Right lobe of liver (tissue), 6 donors: ENCODE results near the gene SIRT1. TPM values are rescaled to one million over a fixed set of nuclear protein-coding genes. Genes with fewer than 3 reads are reported as not detected.

Experiments
- ATAC-seq, 4 donors: fragments of 200-7000 bp; cut with Tn5 transposase; one replicate each; pipeline ENCODE4 v1.9.1; 2020; ENCODE audit warnings: mild to moderate bottlenecking in 4 of 4, moderate library complexity in 4 of 4
- DNase-seq, 3 donors: peaks; one replicate each; pipeline ENCODE4 v3.0.0-alpha.2; 2020
- H3K27ac ChIP-seq, 3 donors: fragments of 200-600 bp; one replicate each; pipeline ENCODE4 v1.8.0; 2022
- H3K27me3 ChIP-seq, 2 donors: fragments of 200-600 bp; one replicate each; pipeline ENCODE4 v1.8.0; 2022
- H3K36me3 ChIP-seq, 4 donors: fragments of 200-600 bp; sonication (generic) in 1 of 4; one replicate each; pipeline versions ENCODE4 v1.5.1 to v1.8.0; 2017 to 2022; ENCODE audit warnings: control low read depth in 1 of 4
- H3K4me1 ChIP-seq, 4 donors: fragments of 200-600 bp; sonication (generic) in 1 of 4; one replicate each; pipeline versions ENCODE4 v1.5.1 to v1.8.0; 2017 to 2022; ENCODE audit warnings: control low read depth in 1 of 4
- H3K4me3 ChIP-seq, 3 donors: fragments of 200-600 bp; one replicate each; pipeline ENCODE4 v1.8.0; 2022
- H3K9me3 ChIP-seq, 4 donors: fragments of 200-600 bp; sonication (generic) in 1 of 4; one replicate each; pipeline versions ENCODE4 v1.5.1 to v1.8.0; 2017 to 2022; ENCODE audit warnings: control low read depth in 1 of 4
- CTCF ChIP-seq, 4 donors: fragments of 200-600 bp in 3 of 4; fragments of 450-650 bp in 1 of 4; IDR thresholded peaks; one replicate each; pipeline versions ENCODE4 v1.5.1 to v1.8.0; 2016 to 2022; ENCODE audit warnings: antibody characterized with exemption in 4 of 4, mild to moderate bottlenecking in 2 of 4
- POLR2A ChIP-seq: fragments of 450-650 bp; IDR thresholded peaks from one replicate; pipeline ENCODE4 v1.6.1; 2017; ENCODE audit warnings: antibody characterized with exemption, mild to moderate bottlenecking
- WGBS: methylation state at CpG from one replicate; pipeline ENCODE4 v1.1.6; 2018; ENCODE audit warnings: low coverage, low lambda C conversion rate; ENCODE audit not compliant: insufficient coverage; ENCODE audit errors: missing lambda C conversion rate; 5-methylcytosine and 5-hydroxymethylcytosine counted together
- intact Hi-C, 2 donors: fragments of 100-400 bp; cut with DNase I; formaldehyde crosslinking; loops; one replicate each; pipeline versions ENCODE4 v1.11.2 to v1.14.1; 2022
- total RNA-seq, 6 experiments: library from RNA; depleted of rRNA in 2 of 6; stranded (reverse); fragments of >200 nt in 2 of 6; fragmentation: NEBNext Ultra II Directional in 3 of 6; extraction: Animal tissue kit (Norgen Biotek cat#: 25700) in 3 of 6; gene quantifications; one replicate each; pipeline versions ENCODE4 v1.1.0 to v1.2.4, GENCODE V29; 2016 to 2023
- donor health status: DM: no; HTN: yes; CAD: no.
- donor health status: DM: no; HTN: no; CAD: no.
- donor health status: DM: no; HTN: no; CAD: no.
- donor health status: DM: no; HTN: yes; CAD: no.
- donor health status: DM: no; HTN: yes; CAD: no.

The SIRT1 gene
- total RNA-seq, 6 experiments from 2014 or later: 4.4 to 11.5 (median 6.7) TPM

- Histone ChIP-seq H3K4me1 (no peaks in the 10 kb centered on the region), H3K36me3 (no peaks in the 10 kb centered on the region), H3K4me3 (peak overlapping the region; percentile 74 to 88 (median 83)), H3K27me3 (no peaks in the 10 kb centered on the region), H3K27ac (peak overlapping the region; percentile 89 to 98 (median 98)), H3K9me3 (no peaks in the 10 kb centered on the region)
- TF ChIP-seq CTCF (IDR thresholded peaks at IDR 0.05) (no peak), POLR2A (peak; percentile 66)
- ATAC-seq (peak; percentile 98 to 99 (median 98)), DNase-seq (peak; percentile 95 to 98 (median 97))
- under 1% methylated on average over 34 of the region's 36 CpGs for WGBS
- intact Hi-C loops: no loop called here
Measured at GRCh38 chr10:67849331-67850011, 35.0 kb upstream of the SIRT1 start.

GRCh38 chr10:67851186-67851585 is 33.3 kb upstream of the SIRT1 start:
- TF ChIP-seq CTCF (IDR thresholded peaks at IDR 0.05) (no peak), POLR2A (no peak)
- Histone ChIP-seq H3K27ac (no peak overlapping the region), H3K9me3 (no peaks in the 10 kb centered on the region), H3K27me3 (no peaks in the 10 kb centered on the region), H3K4me3 (no peak overlapping the region), H3K4me1 (no peaks in the 10 kb centered on the region), H3K36me3 (no peaks in the 10 kb centered on the region)
- intact Hi-C loops: no loop called here
- WGBS: 88% methylated on average over 2 of the region's 2 CpGs
- ATAC-seq (no peak), DNase-seq (no peak)

GRCh38 chr10:67852761-67853160 is 31.7 kb upstream of the SIRT1 start:
- 85% methylated on average over 3 of the region's 5 CpGs for WGBS
- intact Hi-C loops: no loop called here

GRCh38 chr10:67853512-67853911 is 30.9 kb upstream of the SIRT1 start:
- TF ChIP-seq POLR2A (no peak), CTCF (IDR thresholded peaks at IDR 0.05) (no peak)

More at GRCh38 chr10:67852761-67853160, 31.7 kb upstream of the SIRT1 start:
- Histone ChIP-seq H3K9me3 (no peaks in the 10 kb centered on the region), H3K4me3 (no peak overlapping the region), H3K4me1 (no peaks in the 10 kb centered on the region), H3K27me3 (no peaks in the 10 kb centered on the region), H3K27ac (no peak overlapping the region), H3K36me3 (no peaks in the 10 kb centered on the region)
- no peak for DNase-seq
- TF ChIP-seq CTCF (IDR thresholded peaks at IDR 0.05) (no peak), POLR2A (no peak)
- ATAC-seq: no peak

More at GRCh38 chr10:67853512-67853911, 30.9 kb upstream of the SIRT1 start:
- no peaks in the 10 kb centered on the region for H3K36me3 ChIP-seq
- ATAC-seq: no peak
- no peaks in the 10 kb centered on the region for H3K4me1 ChIP-seq
- H3K27me3 ChIP-seq: no peaks in the 10 kb centered on the region
- WGBS: 84% methylated on average over 3 of the region's 3 CpGs
- no peaks in the 10 kb centered on the region for H3K9me3 ChIP-seq
- H3K27ac ChIP-seq: no peak overlapping the region
- intact Hi-C loops: no loop called here
- no peak overlapping the region for H3K4me3 ChIP-seq
- DNase-seq: peak in 1 of 3 donors; percentile 9
